Upper lobe of right lung (tissue), 1 donor: ENCODE measurements around the gene PRSS2. TPM values are rescaled to one million over a fixed set of nuclear protein-coding genes. Genes with fewer than 3 reads are reported as not detected.

ENCODE experiments used
- ATAC-seq: fragments of 200-7000 bp; cut with Tn5 transposase; one replicate; pipeline ENCODE4 v1.9.1; 2020; ENCODE audit warnings: mild to moderate bottlenecking, moderate library complexity
- DNase-seq: peaks from one replicate; pipeline ENCODE4 v3.0.0-alpha.2; 2020
- H3K27ac ChIP-seq: fragments of 200-600 bp; one replicate; pipeline ENCODE4 v1.8.0; 2022
- H3K27me3 ChIP-seq: fragments of 200-600 bp; one replicate; pipeline ENCODE4 v1.8.0; 2022; ENCODE audit warnings: mild to moderate bottlenecking
- H3K36me3 ChIP-seq: fragments of 200-600 bp; one replicate; pipeline ENCODE4 v1.8.0; 2022
- H3K4me1 ChIP-seq: fragments of 200-600 bp; one replicate; pipeline ENCODE4 v1.8.0; 2022
- H3K4me3 ChIP-seq: fragments of 200-600 bp; one replicate; pipeline ENCODE4 v1.8.0; 2022; ENCODE audit warnings: mild to moderate bottlenecking
- H3K9me3 ChIP-seq: fragments of 200-600 bp; one replicate; pipeline ENCODE4 v1.8.0; 2022
- CTCF ChIP-seq: fragments of 200-600 bp; IDR thresholded peaks from one replicate; pipeline ENCODE4 v1.8.0; 2022; ENCODE audit warnings: antibody characterized with exemption
- intact Hi-C: fragments of 100-400 bp; cut with DNase I; formaldehyde crosslinking; loops from one replicate; pipeline ENCODE4 v1.11.0; 2022
- total RNA-seq: library from RNA; stranded (reverse); fragmentation: NEBNext Ultra II Directional; extraction: Animal tissue kit (Norgen Biotek cat#: 25700); gene quantifications from one replicate; pipeline ENCODE4 v1.2.1, GENCODE V29; 2021
- donor health status: DM: no; HTN: yes; CAD: no; lungs with severe emphysema.

Gene PRSS2
- total RNA-seq, 1 donor from 2014 or later: not detected

- Histone ChIP-seq H3K27me3 (peaks cover 5% of the 10 kb centered on the region), H3K27ac (no peak overlapping the region), H3K4me3 (no peak overlapping the region), H3K4me1 (no peaks in the 10 kb centered on the region), H3K9me3 (no peaks in the 10 kb centered on the region), H3K36me3 (no peaks in the 10 kb centered on the region)
- ATAC-seq: no peak
- no peak for TF ChIP-seq CTCF
- intact Hi-C loops: no loop called here
- no peak for DNase-seq
Observed at GRCh38 chr7:142822714-142823113, 51.9 kb downstream of the PRSS2 start.

Other genes starting within 250 kb of the PRSS2 start
- not detected for gene PRSS1, start 21.5 kb upstream of the PRSS2 start, total RNA-seq
- 12.8 TPM for gene EPHB6, start 84.1 kb downstream of the PRSS2 start, total RNA-seq
- 0.38 TPM for gene TRPV6, start 114.8 kb downstream of the PRSS2 start, total RNA-seq
- gene TRPV5, start 162.8 kb downstream of the PRSS2 start, total RNA-seq: not detected
- not detected for gene LLCFC1, start 168.5 kb downstream of the PRSS2 start, total RNA-seq
- 0.87 TPM for gene KEL, start 191.4 kb downstream of the PRSS2 start, total RNA-seq